ENCODE results near the gene SERPINE2.

SERPINE2 gene

DNA sequence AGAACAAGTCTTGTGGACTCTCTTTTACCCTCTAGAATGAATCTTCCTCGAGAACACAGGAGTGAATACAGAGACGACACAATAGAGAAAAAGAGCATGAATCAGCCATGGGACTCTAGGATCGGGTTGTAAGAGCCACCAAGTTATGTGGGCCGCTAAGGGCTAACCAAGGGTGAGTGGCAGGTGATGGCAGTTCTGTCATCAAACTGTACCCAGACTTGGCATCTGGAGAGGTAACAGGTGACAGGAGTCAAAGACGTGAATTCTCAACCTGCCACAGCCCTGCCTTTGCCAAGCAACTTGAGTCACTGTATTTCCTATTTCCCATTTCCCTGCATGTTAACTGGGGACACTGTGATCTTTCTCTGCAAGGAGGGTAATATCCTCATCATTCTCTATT is 11.2 kb downstream of the SERPINE2 start:
- no peak overlapping the region for H3K9ac ChIP-seq (ENCODE audit: low read depth, low read length)

DNA sequence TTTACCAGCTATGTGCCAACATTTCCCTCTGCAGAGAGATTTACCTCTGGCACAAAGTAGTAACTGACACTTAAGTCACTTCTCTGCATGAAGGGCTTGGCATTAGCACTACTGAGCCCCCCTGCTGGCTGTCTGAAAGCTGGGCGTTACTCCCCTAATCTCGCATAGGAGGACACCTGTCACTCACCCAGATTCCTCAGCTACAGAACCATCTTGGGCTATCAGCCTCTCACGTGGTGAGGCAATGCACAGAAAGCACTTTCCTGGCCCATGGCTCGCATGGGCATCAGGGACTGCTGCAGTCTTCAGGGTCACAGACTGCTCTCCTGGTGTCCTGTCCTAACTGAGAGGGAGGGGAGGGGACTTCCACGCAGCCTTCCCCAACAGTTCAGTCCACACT is 12.0 kb downstream of the SERPINE2 start:
- peak overlapping the region; percentile 4; the same call in 1 of the 2 replicates for H3K4me3 ChIP-seq (ENCODE audit: low read length)
- H3K4me1 ChIP-seq (ENCODE audit: insufficient read depth, low read length) = peaks cover 31% of the 10 kb centered on the region
- peaks cover 15% of the 10 kb centered on the region for H3K27me3 ChIP-seq (ENCODE audit: insufficient read depth, low read length)
- H3K9ac ChIP-seq (ENCODE audit: low read depth, low read length) = no peak overlapping the region
- H3K9me3 ChIP-seq (ENCODE audit: insufficient read depth, low read depth, low read length) = no peaks in the 10 kb centered on the region
- H3K36me3 ChIP-seq (ENCODE audit: insufficient read depth, low read depth, low read length) = no peaks in the 10 kb centered on the region
- no peak overlapping the region for H3K27ac ChIP-seq (ENCODE audit: low read length)

More for the DNA sequence above, 11.2 kb downstream of the SERPINE2 start:
- no peak overlapping the region for H3K27ac ChIP-seq (ENCODE audit: low read length)
- no peak overlapping the region for H3K4me3 ChIP-seq (ENCODE audit: low read length)
- H3K9me3 ChIP-seq (ENCODE audit: insufficient read depth, low read depth, low read length) = no peaks in the 10 kb centered on the region
- H3K4me1 ChIP-seq (ENCODE audit: insufficient read depth, low read length) = peaks cover 39% of the 10 kb centered on the region
- H3K27me3 ChIP-seq (ENCODE audit: insufficient read depth, low read length) = peaks cover 15% of the 10 kb centered on the region
- H3K36me3 ChIP-seq (ENCODE audit: insufficient read depth, low read depth, low read length) = no peaks in the 10 kb centered on the region

- Histone ChIP-seq H3K36me3 (ENCODE audit: insufficient read depth, low read depth, low read length) (no peaks in the 10 kb centered on the region), H3K4me1 (ENCODE audit: insufficient read depth, low read length) (peaks cover 26% of the 10 kb centered on the region), H3K9ac (ENCODE audit: low read depth, low read length) (no peak overlapping the region), H3K4me3 (ENCODE audit: low read length) (no peak overlapping the region), H3K27me3 (ENCODE audit: insufficient read depth, low read length) (peaks cover 15% of the 10 kb centered on the region), H3K27ac (ENCODE audit: low read length) (no peak overlapping the region), H3K9me3 (ENCODE audit: insufficient read depth, low read depth, low read length) (no peaks in the 10 kb centered on the region)
These were observed 13.2 kb downstream of the SERPINE2 start for GRCh38 chr2:224025874-224026273.

- no peak overlapping the region for H3K27ac ChIP-seq (ENCODE audit: low read length)
- peaks cover 26% of the 10 kb centered on the region for H3K4me1 ChIP-seq (ENCODE audit: insufficient read depth, low read length)
- H3K9ac ChIP-seq (ENCODE audit: low read depth, low read length) = no peak overlapping the region
- no peaks in the 10 kb centered on the region for H3K36me3 ChIP-seq (ENCODE audit: insufficient read depth, low read depth, low read length)
- H3K4me3 ChIP-seq (ENCODE audit: low read length) = no peak overlapping the region
- peaks cover 15% of the 10 kb centered on the region for H3K27me3 ChIP-seq (ENCODE audit: insufficient read depth, low read length)
- H3K9me3 ChIP-seq (ENCODE audit: insufficient read depth, low read depth, low read length) = no peaks in the 10 kb centered on the region
These were observed 14.8 kb downstream of the SERPINE2 start for GRCh38 chr2:224024270-224024669.

DNA sequence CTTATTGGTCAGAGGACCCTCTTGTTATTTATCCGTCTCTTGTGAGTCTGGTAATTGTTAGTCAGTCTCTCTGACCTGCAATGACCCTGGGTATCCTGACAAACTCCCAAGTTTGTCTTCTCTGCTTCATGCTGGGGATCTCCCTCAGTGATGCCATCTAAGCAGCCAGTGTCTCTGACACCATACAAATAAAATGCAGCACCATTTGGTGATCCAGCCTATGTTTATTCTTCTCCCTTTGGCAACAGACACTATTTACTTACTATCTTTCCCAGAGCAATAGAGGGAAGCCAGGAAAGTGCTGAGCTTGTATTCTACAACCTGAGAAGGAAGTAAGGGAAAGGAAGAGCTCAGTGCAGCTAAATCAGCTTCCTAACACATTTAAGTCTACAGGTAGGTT is 15.9 kb downstream of the SERPINE2 start:
- Histone ChIP-seq H3K27ac (ENCODE audit: low read length) (no peak overlapping the region), H3K36me3 (ENCODE audit: insufficient read depth, low read depth, low read length) (no peaks in the 10 kb centered on the region), H3K9ac (ENCODE audit: low read depth, low read length) (no peak overlapping the region), H3K27me3 (ENCODE audit: insufficient read depth, low read length) (peaks cover 11% of the 10 kb centered on the region; the same call in 1 of the 2 replicates), H3K9me3 (ENCODE audit: insufficient read depth, low read depth, low read length) (no peaks in the 10 kb centered on the region), H3K4me3 (ENCODE audit: low read length) (no peak overlapping the region), H3K4me1 (ENCODE audit: insufficient read depth, low read length) (peaks cover 23% of the 10 kb centered on the region; the same call in 1 of the 2 replicates)

DNA sequence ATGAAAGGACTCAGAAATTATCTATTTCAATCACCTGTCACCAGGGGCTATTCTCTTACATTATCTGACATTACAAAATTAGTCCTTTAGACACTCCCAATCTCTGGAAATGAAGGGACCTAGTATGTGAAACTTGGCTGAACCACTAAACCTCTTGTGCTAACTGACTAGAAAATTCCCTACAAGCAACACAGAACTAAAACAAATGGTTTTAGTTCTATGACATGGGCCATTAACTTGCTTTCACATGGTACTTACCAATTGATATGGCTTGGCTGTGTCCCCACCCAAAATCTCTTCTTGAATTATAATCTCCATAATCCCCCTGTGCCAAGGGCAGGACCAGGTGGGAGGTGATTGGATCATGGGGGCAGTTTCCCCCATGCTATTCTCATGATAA is 16.6 kb downstream of the SERPINE2 start:
- Histone ChIP-seq H3K9me3 (ENCODE audit: insufficient read depth, low read depth, low read length) (no peaks in the 10 kb centered on the region), H3K4me3 (ENCODE audit: low read length) (no peak overlapping the region), H3K27ac (ENCODE audit: low read length) (no peak overlapping the region), H3K4me1 (ENCODE audit: insufficient read depth, low read length) (peaks cover 17% of the 10 kb centered on the region; the same call in 1 of the 2 replicates), H3K36me3 (ENCODE audit: insufficient read depth, low read depth, low read length) (no peaks in the 10 kb centered on the region), H3K9ac (ENCODE audit: low read depth, low read length) (no peak overlapping the region), H3K27me3 (ENCODE audit: insufficient read depth, low read length) (peaks cover 7% of the 10 kb centered on the region; the same call in 1 of the 2 replicates)

DNA sequence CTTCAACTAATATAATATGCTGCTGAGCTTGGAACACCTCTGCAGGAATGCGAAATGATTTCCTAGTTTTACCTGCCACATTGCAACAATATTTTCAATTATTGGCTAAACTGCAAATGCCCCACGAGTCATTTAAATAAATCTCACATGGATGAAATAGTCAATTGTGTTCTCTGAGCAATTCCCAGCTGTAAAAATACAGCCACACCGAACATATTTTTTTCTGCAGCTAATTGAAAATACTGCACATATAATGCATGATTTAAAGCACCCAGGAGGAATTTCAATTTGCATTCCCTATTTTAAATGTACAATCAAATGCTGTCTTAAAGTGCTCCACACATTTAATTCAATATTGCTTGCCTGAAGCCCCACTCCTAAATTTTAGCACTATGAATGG is 18.6 kb downstream of the SERPINE2 start:
- Histone ChIP-seq H3K27me3 (ENCODE audit: insufficient read depth, low read length) (no peaks in the 10 kb centered on the region), H3K4me1 (ENCODE audit: insufficient read depth, low read length) (peaks cover 7% of the 10 kb centered on the region; the same call in 1 of the 2 replicates), H3K9me3 (ENCODE audit: insufficient read depth, low read depth, low read length) (no peaks in the 10 kb centered on the region), H3K9ac (ENCODE audit: low read depth, low read length) (no peak overlapping the region), H3K4me3 (ENCODE audit: low read length) (no peak overlapping the region), H3K36me3 (ENCODE audit: insufficient read depth, low read depth, low read length) (no peaks in the 10 kb centered on the region), H3K27ac (ENCODE audit: low read length) (no peak overlapping the region)

DNA sequence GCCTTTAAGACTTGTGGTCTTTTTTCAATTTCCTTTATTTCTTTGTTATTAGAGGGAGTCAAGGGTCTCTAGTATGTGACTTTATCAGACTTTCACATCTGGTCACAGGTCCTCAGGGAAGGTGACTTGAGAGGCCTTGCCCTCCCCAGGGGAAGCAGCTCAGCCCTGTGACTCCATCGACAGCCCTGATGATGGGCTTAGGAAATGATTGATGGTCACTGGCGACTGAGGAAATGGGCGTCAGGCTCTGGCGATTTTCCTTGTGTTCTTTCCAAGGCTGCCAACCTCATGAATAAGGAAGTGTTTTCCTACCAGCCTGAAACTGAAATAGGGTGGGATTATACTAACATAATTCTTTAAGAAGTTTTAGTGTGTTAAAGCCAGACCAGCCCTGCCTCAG is 21.1 kb downstream of the SERPINE2 start:
- Histone ChIP-seq H3K27me3 (ENCODE audit: insufficient read depth, low read length) (no peaks in the 10 kb centered on the region), H3K36me3 (ENCODE audit: insufficient read depth, low read depth, low read length) (no peaks in the 10 kb centered on the region), H3K27ac (ENCODE audit: low read length) (no peak overlapping the region), H3K9me3 (ENCODE audit: insufficient read depth, low read depth, low read length) (no peaks in the 10 kb centered on the region), H3K9ac (ENCODE audit: low read depth, low read length) (no peak overlapping the region), H3K4me1 (ENCODE audit: insufficient read depth, low read length) (no peaks in the 10 kb centered on the region), H3K4me3 (ENCODE audit: low read length) (no peak overlapping the region)

GRCh38 chr2:224016963-224017362 is 22.1 kb downstream of the SERPINE2 start:
- Histone ChIP-seq H3K27me3 (ENCODE audit: insufficient read depth, low read length) (no peaks in the 10 kb centered on the region), H3K4me3 (ENCODE audit: low read length) (no peak overlapping the region), H3K36me3 (ENCODE audit: insufficient read depth, low read depth, low read length) (no peaks in the 10 kb centered on the region), H3K9ac (ENCODE audit: low read depth, low read length) (no peak overlapping the region), H3K4me1 (ENCODE audit: insufficient read depth, low read length) (no peaks in the 10 kb centered on the region), H3K9me3 (ENCODE audit: insufficient read depth, low read depth, low read length) (no peaks in the 10 kb centered on the region), H3K27ac (ENCODE audit: low read length) (no peak overlapping the region)

GRCh38 chr2:224014336-224014735 is 24.8 kb downstream of the SERPINE2 start:
- Histone ChIP-seq H3K9me3 (ENCODE audit: insufficient read depth, low read depth, low read length) (no peaks in the 10 kb centered on the region), H3K4me3 (ENCODE audit: low read length) (no peak overlapping the region), H3K27ac (ENCODE audit: low read length) (no peak overlapping the region), H3K4me1 (ENCODE audit: insufficient read depth, low read length) (peaks cover 12% of the 10 kb centered on the region), H3K36me3 (ENCODE audit: insufficient read depth, low read depth, low read length) (no peaks in the 10 kb centered on the region), H3K9ac (ENCODE audit: low read depth, low read length) (no peak overlapping the region), H3K27me3 (ENCODE audit: insufficient read depth, low read length) (no peaks in the 10 kb centered on the region)

- Histone ChIP-seq H3K9me3 (ENCODE audit: insufficient read depth, low read depth, low read length) (no peaks in the 10 kb centered on the region), H3K9ac (ENCODE audit: low read depth, low read length) (no peak overlapping the region), H3K27me3 (ENCODE audit: insufficient read depth, low read length) (no peaks in the 10 kb centered on the region), H3K36me3 (ENCODE audit: insufficient read depth, low read depth, low read length) (no peaks in the 10 kb centered on the region), H3K4me1 (ENCODE audit: insufficient read depth, low read length) (peaks cover 17% of the 10 kb centered on the region), H3K4me3 (ENCODE audit: low read length) (no peak overlapping the region), H3K27ac (ENCODE audit: low read length) (no peak overlapping the region)
These were observed 27.2 kb downstream of the SERPINE2 start for GRCh38 chr2:224011837-224012236.

GRCh38 chr2:224009605-224010315 is 29.3 kb downstream of the SERPINE2 start:
- H3K4me3 ChIP-seq (ENCODE audit: low read length) = no peak overlapping the region
- H3K9me3 ChIP-seq (ENCODE audit: insufficient read depth, low read depth, low read length) = no peaks in the 10 kb centered on the region
- no peak overlapping the region for H3K9ac ChIP-seq (ENCODE audit: low read depth, low read length)
- H3K27me3 ChIP-seq (ENCODE audit: insufficient read depth, low read length) = no peaks in the 10 kb centered on the region
- no peaks in the 10 kb centered on the region for H3K36me3 ChIP-seq (ENCODE audit: insufficient read depth, low read depth, low read length)
- peaks cover 17% of the 10 kb centered on the region for H3K4me1 ChIP-seq (ENCODE audit: insufficient read depth, low read length)
- H3K27ac ChIP-seq (ENCODE audit: low read length) = no peak overlapping the region

Data from iPS-20b (cell line).